Activated CD4-positive, CD25-positive, alpha-beta regulatory T cell treated with anti-CD3 and anti-CD28 coated beads, Interleukin-2, amount 50 U/mL, for 24 hours (primary cell): ENCODE results near the gene BRINP1.

ENCODE experiments used
- ATAC-seq, 2 donors: fragments of 150-1000 bp; cut with Tn5 transposase; one replicate each; pipeline ENCODE4 v1.10.0; 2021; ENCODE audit warnings: mild to moderate bottlenecking in 1 of 2, moderate library complexity in 1 of 2

BRINP1 gene

GRCh38 chr9:119339056-119339455 is 30.2 kb downstream of the BRINP1 start:
- ATAC-seq = no peak

GRCh38 chr9:119337573-119337972 is 31.7 kb downstream of the BRINP1 start:
- ATAC-seq = no peak

GRCh38 chr9:119334745-119335144 is 34.5 kb downstream of the BRINP1 start:
- no peak for ATAC-seq

- no peak for ATAC-seq
Observed at GRCh38 chr9:119333507-119334229, 35.6 kb downstream of the BRINP1 start.

GRCh38 chr9:119332522-119332921 is 36.7 kb downstream of the BRINP1 start:
- ATAC-seq = no peak

- no peak for ATAC-seq
Observed at GRCh38 chr9:119322184-119322583, 47.1 kb downstream of the BRINP1 start.

- ATAC-seq = no peak
Observed at GRCh38 chr9:119318371-119318770, 50.9 kb downstream of the BRINP1 start.

- ATAC-seq = no peak
Observed at GRCh38 chr9:119313846-119314245, 55.4 kb downstream of the BRINP1 start.

- ATAC-seq = no peak
Observed at GRCh38 chr9:119310741-119311140, 58.5 kb downstream of the BRINP1 start.

- no peak for ATAC-seq
Observed at GRCh38 chr9:119307471-119307870, 61.8 kb downstream of the BRINP1 start.

- no peak for ATAC-seq
Observed at GRCh38 chr9:119304555-119304954, 64.7 kb downstream of the BRINP1 start.

- no peak for ATAC-seq
Observed at GRCh38 chr9:119302988-119303698, 66.1 kb downstream of the BRINP1 start.

- ATAC-seq = no peak
Observed at GRCh38 chr9:119298076-119298853, 71.0 kb downstream of the BRINP1 start.

GRCh38 chr9:119291554-119291953 is 77.7 kb downstream of the BRINP1 start:
- ATAC-seq = no peak

GRCh38 chr9:119289740-119290433 is 79.3 kb downstream of the BRINP1 start:
- no peak for ATAC-seq

GRCh38 chr9:119284587-119285337 is 84.5 kb downstream of the BRINP1 start:
- ATAC-seq = no peak

- no peak for ATAC-seq
Observed at GRCh38 chr9:119284118-119284517, 85.1 kb downstream of the BRINP1 start.

- ATAC-seq = no peak
Observed at GRCh38 chr9:119283078-119283794, 86.0 kb downstream of the BRINP1 start.

- no peak for ATAC-seq
Observed at GRCh38 chr9:119282476-119283077, 86.7 kb downstream of the BRINP1 start.

- ATAC-seq = no peak
Observed at GRCh38 chr9:119280740-119281485, 88.3 kb downstream of the BRINP1 start.
